PC-9 (cell line): ENCODE measurements around the gene PLEKHG7.

Source experiments
- EZH2 ChIP-seq: fragments of 200-600 bp; sonication (generic); IDR thresholded peaks from 2 replicates; pipeline ENCODE4 v1.8.0; 2017; ENCODE audit warnings: antibody characterized with exemption, low read depth
- TF ChIP-seq, protein P1 (sequence below): fragments of 200-600 bp; sonication (generic); conservative IDR thresholded peaks from 2 replicates; pipeline ENCODE4 v1.6.1; 2017; ENCODE audit warnings: mixed run types, antibody characterized with exemption, mild to moderate bottlenecking, moderate library complexity

- TF ChIP-seq, protein P1, sequence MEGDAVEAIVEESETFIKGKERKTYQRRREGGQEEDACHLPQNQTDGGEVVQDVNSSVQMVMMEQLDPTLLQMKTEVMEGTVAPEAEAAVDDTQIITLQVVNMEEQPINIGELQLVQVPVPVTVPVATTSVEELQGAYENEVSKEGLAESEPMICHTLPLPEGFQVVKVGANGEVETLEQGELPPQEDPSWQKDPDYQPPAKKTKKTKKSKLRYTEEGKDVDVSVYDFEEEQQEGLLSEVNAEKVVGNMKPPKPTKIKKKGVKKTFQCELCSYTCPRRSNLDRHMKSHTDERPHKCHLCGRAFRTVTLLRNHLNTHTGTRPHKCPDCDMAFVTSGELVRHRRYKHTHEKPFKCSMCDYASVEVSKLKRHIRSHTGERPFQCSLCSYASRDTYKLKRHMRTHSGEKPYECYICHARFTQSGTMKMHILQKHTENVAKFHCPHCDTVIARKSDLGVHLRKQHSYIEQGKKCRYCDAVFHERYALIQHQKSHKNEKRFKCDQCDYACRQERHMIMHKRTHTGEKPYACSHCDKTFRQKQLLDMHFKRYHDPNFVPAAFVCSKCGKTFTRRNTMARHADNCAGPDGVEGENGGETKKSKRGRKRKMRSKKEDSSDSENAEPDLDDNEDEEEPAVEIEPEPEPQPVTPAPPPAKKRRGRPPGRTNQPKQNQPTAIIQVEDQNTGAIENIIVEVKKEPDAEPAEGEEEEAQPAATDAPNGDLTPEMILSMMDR, result no peak
- no peak for TF ChIP-seq EZH2
Measured at GRCh38 chr12:92654929-92655328, 47.9 kb upstream of the PLEKHG7 start.
